Stomach smooth muscle (tissue), 2 donors: ENCODE measurements around the gene SRSF5.

Experiments
- H3K27ac ChIP-seq: one replicate; pipeline ENCODE4 v1.7.0; 2013; ENCODE audit warnings: mild to moderate bottlenecking, low read length, inconsistent platforms
- H3K27me3 ChIP-seq, 2 donors: one replicate each; pipeline ENCODE4 v1.7.0; 2013; ENCODE audit warnings: low read length in 2 of 2; ENCODE audit not compliant: insufficient read depth in 2 of 2, control insufficient read depth in 1 of 2
- H3K36me3 ChIP-seq, 2 donors: one replicate each; pipeline ENCODE4 v1.7.0; 2013; ENCODE audit warnings: low read length in 2 of 2; ENCODE audit not compliant: control insufficient read depth in 2 of 2, insufficient read depth in 2 of 2
- H3K4me1 ChIP-seq: one replicate; pipeline ENCODE4 v1.7.0; 2013; ENCODE audit warnings: low read length; ENCODE audit not compliant: control insufficient read depth, insufficient read depth
- H3K4me3 ChIP-seq, 2 donors: one replicate each; pipeline ENCODE4 v1.7.0; 2013; ENCODE audit warnings: low read length in 2 of 2
- H3K9ac ChIP-seq, 2 donors: one replicate each; pipeline ENCODE4 v1.7.0; 2013; ENCODE audit warnings: low read length in 2 of 2, mild to moderate bottlenecking in 1 of 2
- H3K9me3 ChIP-seq, 2 donors: one replicate each; pipeline ENCODE4 v1.7.0; 2013; ENCODE audit warnings: low read length in 2 of 2; ENCODE audit not compliant: control insufficient read depth in 2 of 2
- donor health status: healthy.
- donor health status: Pancreatic carcinoma.

SRSF5 gene

GRCh38 chr14:69786603-69787002 lies 19.7 kb downstream of the SRSF5 start:
- no peaks in the 10 kb centered on the region for H3K4me1 ChIP-seq
- no peak overlapping the region for H3K9ac ChIP-seq
- no peaks in the 10 kb centered on the region for H3K27me3 ChIP-seq
- no peak overlapping the region for H3K4me3 ChIP-seq
- H3K36me3 ChIP-seq: peaks cover 8 to 13% of the 10 kb centered on the region in 2 donors
- no peak overlapping the region for H3K27ac ChIP-seq
- H3K9me3 ChIP-seq: no peaks in the 10 kb centered on the region

GRCh38 chr14:69789118-69789640 lies 22.2 kb downstream of the SRSF5 start:
- H3K36me3 ChIP-seq: peaks cover 8 to 10% of the 10 kb centered on the region in 2 donors
- H3K4me3 ChIP-seq: no peak overlapping the region
- H3K27ac ChIP-seq: no peak overlapping the region
- H3K27me3 ChIP-seq: no peaks in the 10 kb centered on the region
- H3K4me1 ChIP-seq: no peaks in the 10 kb centered on the region
- no peaks in the 10 kb centered on the region for H3K9me3 ChIP-seq
- no peak overlapping the region for H3K9ac ChIP-seq

GRCh38 chr14:69792887-69793421 lies 26.0 kb downstream of the SRSF5 start:
- no peak overlapping the region for H3K4me3 ChIP-seq
- H3K4me1 ChIP-seq: no peaks in the 10 kb centered on the region

GRCh38 chr14:69794791-69795190 lies 27.8 kb downstream of the SRSF5 start:
- H3K9ac ChIP-seq: no peak overlapping the region
- no peaks in the 10 kb centered on the region for H3K4me1 ChIP-seq
- no peaks in the 10 kb centered on the region for H3K36me3 ChIP-seq
- H3K27ac ChIP-seq: no peak overlapping the region
- H3K9me3 ChIP-seq: no peaks in the 10 kb centered on the region
- H3K4me3 ChIP-seq: no peak overlapping the region
- no peaks in the 10 kb centered on the region for H3K27me3 ChIP-seq

More at GRCh38 chr14:69792887-69793421, 26.0 kb downstream of the SRSF5 start:
- H3K27me3 ChIP-seq: no peaks in the 10 kb centered on the region
- H3K9me3 ChIP-seq: no peaks in the 10 kb centered on the region
- no peak overlapping the region for H3K9ac ChIP-seq
- no peaks in the 10 kb centered on the region for H3K36me3 ChIP-seq
- no peak overlapping the region for H3K27ac ChIP-seq

GRCh38 chr14:69795691-69796090 lies 28.7 kb downstream of the SRSF5 start:
- Histone ChIP-seq H3K27me3 (no peaks in the 10 kb centered on the region), H3K9me3 (no peaks in the 10 kb centered on the region), H3K27ac (no peak overlapping the region), H3K4me3 (no peak overlapping the region), H3K4me1 (no peaks in the 10 kb centered on the region), H3K36me3 (no peaks in the 10 kb centered on the region), H3K9ac (no peak overlapping the region)

GRCh38 chr14:69796797-69797500 lies 30.0 kb downstream of the SRSF5 start, which contains the start of gene SLC10A1:
Gene SLC10A1, minus strand, starts transcription at chr14:69797241. Its CDS starts 86 bp downstream, at chr14:69797155.
- no peak within 1 kb of the TSS for H3K4me3 ChIP-seq
- H3K9me3 ChIP-seq: no peaks in the 10 kb centered on the region
- no peak within 1 kb of the TSS for H3K9ac ChIP-seq
- H3K27me3 ChIP-seq: no peaks in the 10 kb centered on the region
- no peaks in the 10 kb centered on the region for H3K4me1 ChIP-seq
- H3K27ac ChIP-seq: no peak within 1 kb of the TSS
- H3K36me3 ChIP-seq: no peaks in the 10 kb centered on the region

GRCh38 chr14:69797573-69798338 lies 30.8 kb downstream of the SRSF5 start:
- Histone ChIP-seq H3K9ac (no peak overlapping the region), H3K27me3 (no peaks in the 10 kb centered on the region), H3K27ac (no peak overlapping the region), H3K9me3 (no peaks in the 10 kb centered on the region), H3K4me1 (no peaks in the 10 kb centered on the region), H3K36me3 (no peaks in the 10 kb centered on the region), H3K4me3 (no peak overlapping the region)

GRCh38 chr14:69798339-69798735 lies 31.4 kb downstream of the SRSF5 start:
- Histone ChIP-seq H3K27me3 (no peaks in the 10 kb centered on the region), H3K4me1 (no peaks in the 10 kb centered on the region), H3K9ac (no peak overlapping the region), H3K9me3 (no peaks in the 10 kb centered on the region), H3K4me3 (no peak overlapping the region), H3K27ac (no peak overlapping the region), H3K36me3 (no peaks in the 10 kb centered on the region)

GRCh38 chr14:69803753-69804152 lies 36.8 kb downstream of the SRSF5 start:
- Histone ChIP-seq H3K4me3 (no peak overlapping the region), H3K36me3 (no peaks in the 10 kb centered on the region), H3K27ac (no peak overlapping the region)

GRCh38 chr14:69804902-69805301 lies 38.0 kb downstream of the SRSF5 start:
- H3K27me3 ChIP-seq: no peaks in the 10 kb centered on the region
- H3K9ac ChIP-seq: no peak overlapping the region
- no peak overlapping the region for H3K27ac ChIP-seq
- H3K4me1 ChIP-seq: no peaks in the 10 kb centered on the region
- no peak overlapping the region for H3K4me3 ChIP-seq
- no peaks in the 10 kb centered on the region for H3K36me3 ChIP-seq
- no peaks in the 10 kb centered on the region for H3K9me3 ChIP-seq

More at GRCh38 chr14:69803753-69804152, 36.8 kb downstream of the SRSF5 start:
- Histone ChIP-seq H3K9me3 (no peaks in the 10 kb centered on the region), H3K27me3 (no peaks in the 10 kb centered on the region), H3K4me1 (no peaks in the 10 kb centered on the region), H3K9ac (no peak overlapping the region)
